IMR-90 (cell line): ENCODE measurements around the gene JPH3. TPM values are rescaled to one million over a fixed set of nuclear protein-coding genes. Genes with fewer than 3 reads are reported as not detected.
A peak's percentile ranks its signal among the peaks of the same experiment; 100 is the strongest.

Experiments used
- ATAC-seq: fragments of 200-7000 bp; cut with Tn5 transposase; 2 replicates; pipeline ENCODE4 v1.9.1; 2020; ENCODE audit warnings: low read depth, mild to moderate bottlenecking, moderate library complexity
- BruUV-seq: library from RNA; stranded (reverse); fragments of 400-500 nt; replicated peaks from 2 replicates; lab custom pipeline; 2021; lab: Mats Ljungman, UMichigan
- CTCF ChIA-PET: fragments of 300-600 bp; formaldehyde crosslinking; extraction: SDS; loops from one replicate; lab custom pipeline; 2021; ENCODE audit warnings: antibody characterized with exemption; lab: Yijun Ruan, JAX
- POLR2A ChIA-PET: fragments of 300-600 bp; sonication (Branson Sonifier 250); formaldehyde crosslinking; loops from one replicate; lab custom pipeline; 2022; ENCODE audit warnings: antibody characterized with exemption; ENCODE audit not compliant: unreplicated experiment; lab: Charles Lee
- DNase-seq: peaks from one replicate; pipeline ENCODE4 v3.0.0; 2013
- H2AFZ ChIP-seq: replicated peaks from 2 replicates; pipeline ENCODE3; 2013; ENCODE audit warnings: low read length, mild to moderate bottlenecking; ENCODE audit not compliant: poor library complexity
- H2AK5ac ChIP-seq: 2 replicates; pipeline ENCODE4 v1.6.1; 2013; ENCODE audit warnings: low read depth, low read length, inconsistent platforms
- H2AK9ac ChIP-seq: replicated peaks from 2 replicates; pipeline ENCODE3; 2013; ENCODE audit warnings: mild to moderate bottlenecking, low read depth, low read length, moderate library complexity; ENCODE audit not compliant: poor library complexity
- H2BK120ac ChIP-seq: 2 replicates; pipeline ENCODE4 v1.6.1; 2013; ENCODE audit warnings: low read depth, low read length, inconsistent platforms
- H2BK15ac ChIP-seq: 3 replicates; pipeline ENCODE4 v1.6.1; 2013; ENCODE audit warnings: low read depth, low read length, inconsistent platforms
- H2BK20ac ChIP-seq: 2 replicates; pipeline ENCODE4 v1.6.1; 2013; ENCODE audit warnings: low read depth, mild to moderate bottlenecking, inconsistent platforms, low read length, moderate library complexity
- H2BK5ac ChIP-seq: 2 replicates; pipeline ENCODE4 v1.6.1; 2013; ENCODE audit warnings: mild to moderate bottlenecking, low read depth, low read length, inconsistent platforms; ENCODE audit not compliant: poor library complexity, severe bottlenecking
- H3K14ac ChIP-seq: replicated peaks from 2 replicates; pipeline ENCODE4 v1.6.1; 2013; ENCODE audit warnings: low read depth, low read length, inconsistent platforms
- H3K18ac ChIP-seq: 2 replicates; pipeline ENCODE4 v1.6.1; 2013; ENCODE audit warnings: low read depth, low read length, control low read depth
- H3K23ac ChIP-seq: 2 replicates; pipeline ENCODE4 v1.6.1; 2013; ENCODE audit warnings: low read depth, low read length, inconsistent platforms
- H3K27ac ChIP-seq: 2 replicates; pipeline ENCODE4 v1.5.1; 2013; ENCODE audit warnings: mild to moderate bottlenecking, control low read depth, low read length; ENCODE audit not compliant: insufficient read depth
- H3K27me3 ChIP-seq: 2 replicates; pipeline ENCODE4 v1.6.1; 2013; ENCODE audit warnings: low read length; ENCODE audit not compliant: control insufficient read depth, insufficient read depth
- H3K36me3 ChIP-seq: 2 replicates; pipeline ENCODE4 v1.6.1; 2013; ENCODE audit warnings: low read length, mixed read lengths; ENCODE audit not compliant: control insufficient read depth, insufficient read depth
- H3K4ac ChIP-seq: 2 replicates; pipeline ENCODE4 v1.6.1; 2013; ENCODE audit warnings: low read depth, low read length, inconsistent platforms
- H3K4me1 ChIP-seq: 2 replicates; pipeline ENCODE4 v1.6.1; 2013; ENCODE audit warnings: low read length, mixed read lengths; ENCODE audit not compliant: control insufficient read depth, insufficient read depth
- H3K4me2 ChIP-seq: 2 replicates; pipeline ENCODE4 v1.6.1; 2013; ENCODE audit warnings: low read depth, mild to moderate bottlenecking, control low read depth, low read length, moderate library complexity
- H3K4me3 ChIP-seq: 2 replicates; pipeline ENCODE4 v1.5.1; 2013; ENCODE audit warnings: low read depth, mild to moderate bottlenecking, control low read depth, low read length, moderate library complexity; ENCODE audit not compliant: insufficient read depth
- H3K56ac ChIP-seq: 2 replicates; pipeline ENCODE4 v1.6.1; 2013; ENCODE audit warnings: low read length, inconsistent platforms; ENCODE audit not compliant: insufficient read depth; ENCODE audit errors: extremely low read depth
- H3K79me1 ChIP-seq, 2 experiments: 2 replicates each; pipeline ENCODE4 v1.6.1; 2013; ENCODE audit warnings: low read length in 2 of 2, inconsistent platforms in 1 of 2, low read depth in 1 of 2
- H3K9ac ChIP-seq: 2 replicates; pipeline ENCODE4 v1.6.1; 2013; ENCODE audit warnings: low read depth, low read length, control low read depth
- H3K9me1 ChIP-seq: 2 replicates; pipeline ENCODE4 v1.6.1; 2013; ENCODE audit warnings: low read length, inconsistent platforms; ENCODE audit not compliant: insufficient read depth
- H3K9me3 ChIP-seq: 2 replicates; pipeline ENCODE4 v1.6.1; 2013; ENCODE audit warnings: low read length; ENCODE audit not compliant: control insufficient read depth, insufficient read depth
- H4K20me1 ChIP-seq: 2 replicates; pipeline ENCODE4 v1.6.1; 2013; ENCODE audit warnings: low read length, inconsistent platforms; ENCODE audit not compliant: insufficient read depth
- H4K5ac ChIP-seq: 2 replicates; pipeline ENCODE4 v1.6.1; 2013; ENCODE audit warnings: mild to moderate bottlenecking, low read depth, low read length, control low read depth
- H4K8ac ChIP-seq, 2 experiments: 2 replicates each; pipeline ENCODE4 v1.6.1; 2013; ENCODE audit warnings: low read depth in 2 of 2, low read length in 2 of 2, control low read depth in 1 of 2, inconsistent platforms in 1 of 2
- H4K91ac ChIP-seq: 2 replicates; pipeline ENCODE4 v1.6.1; 2013; ENCODE audit warnings: low read depth, low read length, inconsistent platforms; ENCODE audit not compliant: insufficient read depth
- BHLHE40 ChIP-seq: fragments of 150-350 bp; IDR thresholded peaks from 2 replicates; pipeline ENCODE4 v1.6.1; 2016; ENCODE audit warnings: mild to moderate bottlenecking, low read depth, low read length
- CTCF ChIP-seq: conservative IDR thresholded peaks from 2 replicates; pipeline ENCODE4 v1.5.1; 2012; ENCODE audit warnings: mild to moderate bottlenecking, low read depth, low read length, improper control_type of control experiment
- RFX5 ChIP-seq: IDR thresholded peaks from 2 replicates; pipeline ENCODE4 v1.8.0; 2012; ENCODE audit warnings: low read depth, mild to moderate bottlenecking, low read length, moderate library complexity
- SMC3 ChIP-seq: fragments of 150-350 bp; IDR thresholded peaks from 2 replicates; pipeline ENCODE4 v1.6.1; 2016; ENCODE audit warnings: low read depth, mild to moderate bottlenecking, antibody characterized with exemption, low read length, moderate library complexity
- USF2 ChIP-seq: fragments of 150-350 bp; IDR thresholded peaks from 2 replicates; pipeline ENCODE4 v1.6.1; 2017; ENCODE audit warnings: mild to moderate bottlenecking, antibody characterized with exemption, low read length, low read depth
- WGBS, 2 experiments: methylation state at CpG; one replicate each; pipeline versions ENCODE4 v1.1.5 to v1.1.7; 2013; ENCODE audit warnings: missing lambda C conversion rate in 2 of 2; ENCODE audit not compliant: insufficient read length in 1 of 2; ENCODE audit errors: extremely low coverage in 2 of 2; 5-methylcytosine and 5-hydroxymethylcytosine counted together
- dilution Hi-C: fragments of 300-500 bp; cut with HindIII; formaldehyde crosslinking; loops from one replicate; pipeline ENCODE4 v1.14.3; 2018; ENCODE audit warnings: low sequenced_read_pairs; ENCODE audit not compliant: unreplicated experiment
- in situ Hi-C: fragments of 300-500 bp; cut with MboI; formaldehyde crosslinking; loops from 3 replicates; pipeline ENCODE4 v1.14.3; 2019; ENCODE audit warnings: low sequenced_read_pairs, inconsistent platforms, mixed read lengths
- intact Hi-C: fragments of 100-400 bp; cut with micrococcal nuclease; formaldehyde crosslinking; loops from 2 replicates; pipeline ENCODE4 v1.10.0; 2022
- polyA plus RNA-seq, 3 experiments: library from polyadenylated mRNA; depleted of rRNA; stranded (reverse); fragments of >200 nt; gene quantifications; 2 replicates each; pipeline ENCODE4 v1.2.3, GENCODE V29; 2012; ENCODE audit warnings: low replicate concordance in 1 of 3
- total RNA-seq: library from RNA; depleted of rRNA; stranded (reverse); fragments of >200 nt; gene quantifications from 2 replicates; pipeline ENCODE4 v1.2.3, GENCODE V29; 2012

JPH3 gene
- total and polyA plus RNA-seq, 2 of the 4 experiments (the other 2 are of a cell fraction), result 0.03 TPM; not detected in 1

GRCh38 chr16:87739801-87740200 is 137.5 kb downstream of the JPH3 start:
- BruUV-seq, result no TSS peak
- no peak for ATAC-seq
- H3K9ac ChIP-seq, result no peak overlapping the region

More at GRCh38 chr16:87739801-87740200, 137.5 kb downstream of the JPH3 start:
- no peak overlapping the region for H3K4me2 ChIP-seq
- in situ Hi-C loops (no loop called here), intact Hi-C loops (no loop called here), dilution Hi-C loops (no loop called here)
- no peaks in the 10 kb centered on the region for H3K4me1 ChIP-seq
- no peak overlapping the region for H4K5ac ChIP-seq
- H3K27me3 ChIP-seq, result no peaks in the 10 kb centered on the region
- H3K4me3 ChIP-seq, result no peak overlapping the region
- no peak overlapping the region for H3K4ac ChIP-seq
- H4K20me1 ChIP-seq, result peaks cover 11% of the 10 kb centered on the region
- peaks cover 14% of the 10 kb centered on the region for H3K36me3 ChIP-seq
- H2BK20ac ChIP-seq, result no peak overlapping the region
- H2AFZ ChIP-seq, result no peak overlapping the region
- no peak overlapping the region for H4K91ac ChIP-seq
- no peak overlapping the region for H2BK15ac ChIP-seq
- H2AK5ac ChIP-seq, result no peak overlapping the region
- H3K79me1 ChIP-seq, result peaks cover 7 to 34% of the 10 kb centered on the region in 2 experiments; a peak in 3 of 4 replicates
- H2BK5ac ChIP-seq, result no peak overlapping the region
- H3K9me1 ChIP-seq, result peaks cover 2% of the 10 kb centered on the region; the same call in 1 of the 2 replicates
- H3K23ac ChIP-seq, result no peak overlapping the region
- ChIA-PET POLR2A (no interaction called here), CTCF (no interaction called here)
- 100% methylated on average over 3 of the region's 8 CpGs; no CpG with 5 or more reads in 1 of the 2 experiments for WGBS, 2 experiments
- peak overlapping the region; percentile 24 for H2AK9ac ChIP-seq
- no peak overlapping the region for H3K27ac ChIP-seq
- H4K8ac ChIP-seq, result no peak overlapping the region
- H2BK120ac ChIP-seq, result no peak overlapping the region
- H3K18ac ChIP-seq, result no peak overlapping the region
- H3K14ac ChIP-seq, result no peak overlapping the region
- TF ChIP-seq BHLHE40 (no peak), USF2 (no peak), RFX5 (no peak), CTCF (no peak), SMC3 (no peak)
- no peak overlapping the region for H3K56ac ChIP-seq
- no peaks in the 10 kb centered on the region for H3K9me3 ChIP-seq
- no peak for DNase-seq
